Tibial nerve (tissue), 3 donors: ENCODE results near the gene HIGD1B.

ENCODE experiments used
- POLR2A ChIP-seq, 2 donors: fragments of 450-650 bp; IDR thresholded peaks; one replicate each; pipeline ENCODE4 v1.6.1; 2017; ENCODE audit warnings: antibody characterized with exemption in 2 of 2, mild to moderate bottlenecking in 2 of 2, moderate library complexity in 2 of 2
- TF ChIP-seq, protein P1 (sequence below), 5 experiments: fragments of 200-600 bp in 3 of 5; fragments of 450-650 bp in 2 of 5; sonication (generic) in 3 of 5; IDR thresholded peaks; one replicate each; pipeline ENCODE4 v1.5.1; 2016 to 2019; ENCODE audit warnings: antibody characterized with exemption in 5 of 5, mild to moderate bottlenecking in 3 of 5, moderate library complexity in 2 of 5

DNA sequence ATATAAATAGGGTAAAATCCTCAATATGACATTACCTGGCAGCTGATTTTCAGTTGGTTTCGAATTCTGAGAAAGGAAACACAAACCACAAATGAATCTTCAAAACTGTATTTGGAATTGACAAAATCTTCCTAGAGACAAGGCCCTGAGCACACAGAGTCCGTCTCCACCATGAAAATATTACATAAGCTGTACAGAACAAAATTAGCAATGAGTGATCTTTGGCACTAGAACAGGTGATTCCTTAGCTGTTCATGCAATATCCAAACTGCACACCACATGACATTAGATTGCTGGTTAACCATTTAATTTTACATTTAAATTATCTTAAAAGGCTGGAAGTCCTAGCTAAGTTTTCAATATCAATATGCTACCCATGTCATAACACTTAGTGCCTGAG is 49.3 kb upstream of the HIGD1B start:
- TF ChIP-seq, protein P1, sequence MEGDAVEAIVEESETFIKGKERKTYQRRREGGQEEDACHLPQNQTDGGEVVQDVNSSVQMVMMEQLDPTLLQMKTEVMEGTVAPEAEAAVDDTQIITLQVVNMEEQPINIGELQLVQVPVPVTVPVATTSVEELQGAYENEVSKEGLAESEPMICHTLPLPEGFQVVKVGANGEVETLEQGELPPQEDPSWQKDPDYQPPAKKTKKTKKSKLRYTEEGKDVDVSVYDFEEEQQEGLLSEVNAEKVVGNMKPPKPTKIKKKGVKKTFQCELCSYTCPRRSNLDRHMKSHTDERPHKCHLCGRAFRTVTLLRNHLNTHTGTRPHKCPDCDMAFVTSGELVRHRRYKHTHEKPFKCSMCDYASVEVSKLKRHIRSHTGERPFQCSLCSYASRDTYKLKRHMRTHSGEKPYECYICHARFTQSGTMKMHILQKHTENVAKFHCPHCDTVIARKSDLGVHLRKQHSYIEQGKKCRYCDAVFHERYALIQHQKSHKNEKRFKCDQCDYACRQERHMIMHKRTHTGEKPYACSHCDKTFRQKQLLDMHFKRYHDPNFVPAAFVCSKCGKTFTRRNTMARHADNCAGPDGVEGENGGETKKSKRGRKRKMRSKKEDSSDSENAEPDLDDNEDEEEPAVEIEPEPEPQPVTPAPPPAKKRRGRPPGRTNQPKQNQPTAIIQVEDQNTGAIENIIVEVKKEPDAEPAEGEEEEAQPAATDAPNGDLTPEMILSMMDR (IDR thresholded peaks at IDR 0.05): no peak
- TF ChIP-seq POLR2A (IDR thresholded peaks at IDR 0.05): no peak
